ENCODE data around the gene LRRC17.
"Not testable (repeated sequence)": the region's sequence is repeated elsewhere in the genome, so short reads cannot be mapped to it uniquely, and the experiment has no call there.

Gene LRRC17

GRCh38 chr7:102897856-102898531 lies 14.8 kb upstream of the LRRC17 start:
- DNase-seq: peak; percentile 20 to 77

- peak; percentile 53 to 82 for DNase-seq
Observed at GRCh38 chr7:102898532-102898859, 14.3 kb upstream of the LRRC17 start.

- peak in 1 of 2 donors; percentile 24 for DNase-seq
Observed at GRCh38 chr7:102902052-102902451, 10.7 kb upstream of the LRRC17 start.

GRCh38 chr7:102903576-102903975 lies 9.2 kb upstream of the LRRC17 start:
- not testable (repeated sequence) for DNase-seq

GRCh38 chr7:102908676-102909075 lies 4.1 kb upstream of the LRRC17 start:
- DNase-seq: no peak

- no peak for DNase-seq
Observed at GRCh38 chr7:102913826-102914225, 1.0 kb downstream of the LRRC17 start.

GRCh38 chr7:102914585-102914984 lies 1.8 kb downstream of the LRRC17 start:
- DNase-seq: no peak

GRCh38 chr7:102916426-102916825 lies 3.6 kb downstream of the LRRC17 start:
- no peak for DNase-seq

GRCh38 chr7:102916881-102917280 lies 4.1 kb downstream of the LRRC17 start:
- no peak for DNase-seq

- no peak for DNase-seq
Observed at GRCh38 chr7:102917436-102918353, 4.9 kb downstream of the LRRC17 start.

GRCh38 chr7:102918845-102919244 lies 6.0 kb downstream of the LRRC17 start:
- DNase-seq: no peak

GRCh38 chr7:102925976-102926782 lies 13.4 kb downstream of the LRRC17 start:
- DNase-seq: no peak

- DNase-seq: no peak
Observed at GRCh38 chr7:102926783-102927140, 14.0 kb downstream of the LRRC17 start.

- DNase-seq: no peak
Observed at GRCh38 chr7:102927312-102927933, 14.6 kb downstream of the LRRC17 start.

GRCh38 chr7:102931757-102932156 lies 19.0 kb downstream of the LRRC17 start:
- DNase-seq: no peak

GRCh38 chr7:102933763-102934162 lies 21.0 kb downstream of the LRRC17 start:
- DNase-seq: no peak

GRCh38 chr7:102934239-102934638 lies 21.4 kb downstream of the LRRC17 start:
- DNase-seq: no peak

- DNase-seq: no peak
Observed at GRCh38 chr7:102934701-102935100, 21.9 kb downstream of the LRRC17 start.

GRCh38 chr7:102935450-102936115 lies 22.8 kb downstream of the LRRC17 start:
- DNase-seq: peak; percentile 60 to 79

- no peak for DNase-seq
Observed at GRCh38 chr7:102938679-102939078, 25.9 kb downstream of the LRRC17 start.

- DNase-seq: no peak
Observed at GRCh38 chr7:102942181-102942866, 29.5 kb downstream of the LRRC17 start.

GRCh38 chr7:102942868-102943267 lies 30.1 kb downstream of the LRRC17 start:
- DNase-seq: no peak
